ENCODE measurements around the gene PMEL.
"Not testable (repeated sequence)": the region's sequence is repeated elsewhere in the genome, so short reads cannot be mapped to it uniquely, and the experiment has no call there.

Gene PMEL

GRCh38 chr12:55965941-55966407 lies at the start of gene PMEL:
Gene PMEL, minus strand, starts transcription at chr12:55966042. Its CDS starts 31 bp downstream, at chr12:55966011.
- DNase-seq (ENCODE audit: low read depth in 2 of 2): no peak

GRCh38 chr12:56014205-56014604 lies 48.4 kb upstream of the PMEL start:
- no peak for DNase-seq (ENCODE audit: low read depth in 2 of 2)

GRCh38 chr12:56013482-56013881 lies 47.6 kb upstream of the PMEL start:
- no peak for DNase-seq (ENCODE audit: low read depth in 2 of 2)

GRCh38 chr12:56011509-56012090 lies 45.8 kb upstream of the PMEL start:
- no peak for DNase-seq (ENCODE audit: low read depth in 2 of 2)

GRCh38 chr12:56010111-56010570 lies 44.3 kb upstream of the PMEL start:
- DNase-seq (ENCODE audit: low read depth in 2 of 2): no peak

GRCh38 chr12:56007564-56008559 lies 42.0 kb upstream of the PMEL start:
- DNase-seq (ENCODE audit: low read depth in 2 of 2): peak; percentile 66 to 72

- no peak for DNase-seq (ENCODE audit: low read depth in 2 of 2)
Measured at GRCh38 chr12:56004211-56004610, 38.4 kb upstream of the PMEL start.

GRCh38 chr12:56003376-56003775 lies 37.5 kb upstream of the PMEL start:
- DNase-seq (ENCODE audit: low read depth in 2 of 2): not testable (repeated sequence)

GRCh38 chr12:56001487-56002100 lies 35.8 kb upstream of the PMEL start:
- DNase-seq (ENCODE audit: low read depth in 2 of 2): no peak

- DNase-seq (ENCODE audit: low read depth in 2 of 2): not testable (repeated sequence)
Measured at GRCh38 chr12:55999999-56000540, 34.2 kb upstream of the PMEL start.

- not testable (repeated sequence) for DNase-seq (ENCODE audit: low read depth in 2 of 2)
Measured at GRCh38 chr12:55999522-55999921, 33.7 kb upstream of the PMEL start.

- no peak for DNase-seq (ENCODE audit: low read depth in 2 of 2)
Measured at GRCh38 chr12:55997535-55997859, 31.7 kb upstream of the PMEL start.

GRCh38 chr12:55996715-55997534 lies 31.1 kb upstream of the PMEL start, which contains the start of gene SUOX:
Gene SUOX, plus strand, starts transcription at chr12:55997276. Its CDS starts 4,946 bp downstream, at chr12:56002222.
- no peak for DNase-seq (ENCODE audit: low read depth in 2 of 2)

GRCh38 chr12:55996201-55996714 lies 30.4 kb upstream of the PMEL start:
- DNase-seq (ENCODE audit: low read depth in 2 of 2): peak in 1 of 2 donors; percentile 68

- DNase-seq (ENCODE audit: low read depth in 2 of 2): no peak
Measured at GRCh38 chr12:55995366-55995765, 29.5 kb upstream of the PMEL start.

- no peak for DNase-seq (ENCODE audit: low read depth in 2 of 2)
Measured at GRCh38 chr12:55993230-55993853, 27.5 kb upstream of the PMEL start.

- DNase-seq (ENCODE audit: low read depth in 2 of 2): no peak
Measured at GRCh38 chr12:55991110-55991509, 25.3 kb upstream of the PMEL start.

- not testable (repeated sequence) for DNase-seq (ENCODE audit: low read depth in 2 of 2)
Measured at GRCh38 chr12:55985976-55986375, 20.1 kb upstream of the PMEL start.

GRCh38 chr12:55985341-55985740 lies 19.5 kb upstream of the PMEL start:
- DNase-seq (ENCODE audit: low read depth in 2 of 2): no peak

GRCh38 chr12:55984861-55985260 lies 19.0 kb upstream of the PMEL start:
- no peak for DNase-seq (ENCODE audit: low read depth in 2 of 2)

Data from stimulated activated CD4-positive, alpha-beta T cell treated with anti-CD3 and anti-CD28 coated beads, Interleukin-1b, Interleukin-23, amount 100 ng/mL, for 4 hours (primary cell).